ENCODE data around the gene FBXO10.
A peak's percentile ranks its signal among the peaks of the same experiment; 100 is the strongest.

Gene FBXO10

DNA sequence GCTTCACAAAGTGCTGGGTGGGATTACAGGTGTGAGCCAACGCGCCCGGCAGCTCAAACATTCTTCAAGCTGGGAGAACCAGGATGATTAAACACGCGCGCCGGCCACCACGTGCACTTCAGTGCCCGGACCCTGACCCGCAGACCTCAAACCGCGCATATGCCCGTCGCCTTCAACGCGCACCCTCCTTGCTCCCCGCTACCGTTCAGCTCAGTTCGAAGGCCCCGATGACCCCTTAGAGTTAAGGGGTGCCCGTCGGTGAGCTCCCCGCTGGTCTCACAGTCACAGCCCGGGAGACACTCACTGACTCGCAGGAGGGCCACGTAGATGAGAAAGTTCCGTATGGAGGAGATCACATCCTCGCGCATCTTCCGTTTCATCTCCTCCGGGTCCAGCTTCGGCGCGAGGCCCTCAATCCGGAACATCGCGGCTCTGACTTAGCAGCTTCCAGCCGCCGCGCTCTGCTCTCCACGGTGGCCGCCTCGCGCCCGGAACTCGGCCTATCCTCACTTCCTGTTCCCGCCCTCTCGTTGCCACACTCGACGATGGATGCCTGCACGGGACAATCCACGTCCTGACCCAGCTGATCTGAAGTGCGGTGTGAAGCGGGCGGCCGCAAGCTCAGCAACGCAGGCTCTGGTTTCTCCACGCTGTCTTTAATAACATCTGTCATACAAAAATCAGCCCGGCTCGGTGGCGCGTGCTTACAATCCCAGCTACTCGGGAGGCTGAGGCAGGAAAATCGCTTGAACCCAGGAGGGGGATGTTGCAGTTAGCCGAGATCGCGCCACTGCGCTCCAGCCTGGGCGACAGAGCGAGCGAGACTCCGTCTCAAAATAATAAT, 16.1 kb upstream of the FBXO10 start, which contains the start of gene TOMM5:
TSS of gene TOMM5 (minus strand) at position 490 of the 844 bp plus-strand sequence. CDS start at position 425, 65 bp downstream.
- peak; percentile 94 for DNase-seq

- DNase-seq, result no peak
Observed at GRCh38 chr9:37587521-37587920, 11.3 kb upstream of the FBXO10 start.

DNA sequence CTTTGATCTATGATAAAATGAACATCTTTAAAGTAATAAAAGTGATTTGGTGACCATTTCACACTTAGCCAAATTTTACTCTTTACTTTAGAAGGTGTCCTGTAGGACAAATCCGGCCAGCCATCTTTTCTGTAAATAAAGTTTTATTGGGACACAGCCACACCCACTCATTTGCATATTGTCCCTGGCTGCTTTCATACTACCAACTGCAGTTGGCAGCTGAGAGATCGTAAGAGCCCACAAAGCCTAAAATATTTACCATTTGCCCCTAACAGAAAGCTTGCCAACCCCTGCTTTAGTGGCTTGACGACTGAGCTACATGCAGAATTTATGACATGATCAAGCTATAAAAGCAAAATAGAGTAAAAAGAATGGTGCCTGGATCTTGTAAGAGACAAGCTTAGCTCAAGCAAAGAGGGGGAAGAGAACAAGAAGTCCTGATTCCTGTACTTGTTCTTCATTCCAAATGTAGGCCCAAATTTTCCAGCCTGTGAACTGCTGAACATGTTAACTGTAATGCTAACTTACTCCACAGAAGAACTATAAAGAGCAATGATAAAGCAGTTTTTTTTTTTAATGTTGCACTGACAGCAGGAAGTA, 7.4 kb upstream of the FBXO10 start:
- DNase-seq, result no peak

DNA sequence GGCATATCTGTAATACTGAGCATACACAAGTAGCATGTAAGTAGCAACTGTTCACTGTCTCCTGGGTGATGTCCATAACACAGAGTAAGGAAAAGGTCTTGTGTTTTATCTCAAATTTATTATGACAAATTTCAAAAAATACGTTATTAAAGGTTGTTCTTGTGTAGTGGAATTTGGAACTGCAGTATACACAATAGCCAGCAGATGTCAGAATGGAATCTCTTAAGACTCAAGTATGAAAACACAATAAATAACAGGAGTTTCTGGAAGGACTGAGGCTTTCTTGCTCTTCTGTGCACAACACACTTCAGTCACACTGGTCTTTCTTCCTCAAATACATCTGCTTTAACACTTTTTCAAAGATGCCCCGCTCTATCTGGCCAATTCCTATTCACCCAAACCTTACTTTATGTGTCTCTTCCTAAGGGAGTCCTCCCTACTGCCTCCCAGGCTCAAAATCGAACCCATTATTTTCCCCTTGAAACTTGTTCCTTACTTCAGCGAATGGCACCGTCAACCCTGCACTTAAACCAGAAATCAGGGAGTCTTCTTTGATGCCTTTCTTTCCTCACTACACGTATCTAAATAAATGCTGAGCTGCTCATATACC, 6.5 kb upstream of the FBXO10 start:
- peak; percentile 34 for DNase-seq

- no peak for DNase-seq
Observed at GRCh38 chr9:37575511-37575914, 667 bp downstream of the FBXO10 start.

DNA sequence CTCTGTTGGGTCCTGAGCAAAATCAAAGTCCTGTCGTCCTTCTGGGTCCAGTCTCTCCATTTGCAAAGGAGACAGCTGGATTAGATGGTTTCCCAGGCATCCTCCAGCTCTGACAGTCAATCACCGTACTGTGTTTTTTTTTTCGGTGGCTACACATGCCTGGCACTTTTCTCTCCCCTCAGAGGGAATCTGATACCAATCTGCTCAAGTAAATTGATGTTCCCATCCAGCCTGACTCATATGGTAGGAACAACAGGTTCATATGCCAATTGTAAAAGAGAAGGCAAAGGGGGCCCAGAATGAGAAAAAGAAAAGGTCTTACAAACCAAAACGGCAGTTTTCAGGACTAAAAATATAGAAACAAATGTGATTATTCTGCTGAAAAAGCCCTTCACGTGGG, 1.2 kb downstream of the FBXO10 start:
- no peak for DNase-seq

DNA sequence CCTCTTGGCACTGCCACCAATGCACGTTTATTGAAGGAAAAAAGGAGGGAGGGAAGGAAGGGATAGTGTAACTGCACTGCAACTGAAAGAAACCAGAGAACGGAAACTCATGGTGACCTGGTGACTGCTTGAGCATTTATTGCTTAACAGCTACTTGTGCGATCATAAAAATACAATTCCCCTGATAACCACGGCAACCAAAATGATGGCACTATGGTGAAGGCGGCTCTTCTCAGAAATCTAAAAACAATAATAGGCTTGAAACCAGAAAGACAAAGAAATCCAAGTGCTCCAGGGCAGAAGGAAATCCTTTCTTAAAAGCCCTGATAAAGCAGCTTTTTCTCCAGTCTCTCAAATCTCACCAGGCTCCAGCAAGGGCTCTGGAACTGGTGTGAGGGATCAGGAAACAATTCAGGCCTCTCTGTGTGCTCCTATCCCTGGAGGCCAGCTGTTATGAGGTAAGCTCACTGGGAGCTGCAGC, 1.9 kb downstream of the FBXO10 start:
- DNase-seq, result no peak

DNA sequence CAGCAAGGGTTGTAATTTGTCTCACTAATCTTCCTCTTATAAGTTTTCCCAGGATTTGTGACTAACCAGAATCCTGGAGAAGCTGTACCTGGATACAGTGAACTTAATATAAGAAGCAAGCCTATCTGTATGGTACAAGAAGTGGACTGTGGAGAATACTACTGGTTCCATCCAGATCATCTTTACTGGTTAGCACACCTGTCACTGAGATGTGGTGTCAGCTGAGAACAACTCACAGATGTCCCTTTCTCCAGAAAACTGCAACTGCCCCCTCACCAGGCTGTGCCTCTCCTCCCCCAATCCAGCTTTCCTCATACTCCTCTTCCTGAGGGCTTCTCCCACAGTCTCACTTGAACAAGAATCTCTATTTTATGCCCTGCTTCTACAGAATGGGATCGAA, 4.9 kb downstream of the FBXO10 start:
- no peak for DNase-seq

DNA sequence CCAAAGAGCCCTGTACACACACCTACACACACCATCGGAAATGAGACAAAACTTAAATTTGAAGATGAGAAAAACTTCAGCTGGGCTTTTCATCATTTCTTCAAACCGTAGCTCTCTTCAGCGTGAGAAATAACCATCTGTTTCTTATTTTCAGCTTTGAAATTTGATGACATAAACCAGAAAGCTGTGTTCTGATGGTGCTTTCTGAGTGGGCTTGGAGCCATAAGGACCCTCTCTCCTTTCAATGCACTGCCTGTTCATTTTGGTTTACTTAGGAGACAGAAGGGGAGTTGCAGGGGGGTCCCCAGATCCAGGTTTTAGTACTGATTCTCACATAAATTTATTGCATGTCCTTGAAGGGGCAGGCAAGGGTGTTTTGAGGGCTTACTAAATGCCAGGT, 9.5 kb downstream of the FBXO10 start:
- no peak for DNase-seq

DNA sequence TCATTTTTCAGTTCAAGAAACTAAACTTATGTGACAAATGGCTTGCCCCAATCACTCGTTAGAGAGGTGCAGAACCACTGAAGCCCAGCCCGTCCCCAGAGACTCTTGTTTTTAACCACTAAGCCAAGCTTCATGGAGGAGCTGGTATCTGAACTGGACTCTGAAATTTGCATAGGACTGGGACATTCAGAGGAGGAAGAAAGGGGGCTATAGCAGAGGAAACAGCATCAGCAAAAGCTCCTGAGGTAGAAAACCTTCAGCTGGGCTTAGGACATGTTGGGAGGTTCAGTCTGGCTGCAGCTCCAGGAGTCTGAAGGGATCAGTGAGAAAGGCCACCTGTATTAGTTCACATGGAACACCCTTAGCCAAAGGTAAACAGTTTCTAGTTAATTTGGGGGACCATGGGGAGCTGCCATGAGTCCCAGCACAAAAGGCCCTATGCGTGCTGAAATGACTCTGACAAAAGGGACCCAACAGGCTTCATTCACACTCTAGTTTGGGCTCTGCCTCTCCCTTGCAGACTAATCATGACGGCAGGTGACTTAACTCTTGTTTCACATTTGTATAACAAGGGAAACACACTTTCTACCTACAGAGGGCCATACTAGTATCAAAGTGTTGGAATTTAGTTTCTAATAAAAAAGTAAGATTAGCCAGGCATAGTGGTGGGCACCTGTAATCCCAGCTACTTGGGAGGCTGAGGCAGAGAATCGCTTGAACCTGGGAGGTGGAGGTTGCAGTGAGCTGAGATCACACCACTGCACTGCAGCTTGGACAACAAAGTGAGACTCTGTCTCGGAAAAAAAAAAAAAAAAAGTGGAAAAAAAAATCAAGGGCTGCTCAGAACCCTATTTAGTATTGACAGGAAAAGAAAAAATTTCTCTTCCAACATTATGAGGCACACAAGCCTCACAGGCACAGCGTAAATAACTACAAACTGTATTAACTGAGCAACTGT, 10.2 kb downstream of the FBXO10 start:
- no peak for DNase-seq

DNA sequence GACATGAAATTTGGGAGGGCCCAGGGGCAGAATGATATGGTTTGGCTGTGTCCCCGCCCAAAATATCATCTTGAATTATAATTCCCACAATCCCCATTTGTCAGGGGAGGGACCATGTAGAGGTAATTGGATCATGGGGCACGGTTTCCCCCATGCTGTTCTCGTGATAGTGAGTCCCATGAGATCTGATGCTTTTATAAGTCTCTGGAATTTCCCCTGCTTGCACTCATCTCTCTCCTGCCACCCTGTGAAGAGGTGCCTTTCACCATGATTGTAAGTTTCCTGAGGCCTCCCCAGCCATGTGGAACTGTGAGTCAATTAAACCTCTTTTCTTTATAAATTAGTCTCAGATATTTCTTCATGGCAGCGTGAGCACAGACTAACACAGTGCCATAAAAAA, 11.3 kb downstream of the FBXO10 start:
- DNase-seq, result no peak

DNA sequence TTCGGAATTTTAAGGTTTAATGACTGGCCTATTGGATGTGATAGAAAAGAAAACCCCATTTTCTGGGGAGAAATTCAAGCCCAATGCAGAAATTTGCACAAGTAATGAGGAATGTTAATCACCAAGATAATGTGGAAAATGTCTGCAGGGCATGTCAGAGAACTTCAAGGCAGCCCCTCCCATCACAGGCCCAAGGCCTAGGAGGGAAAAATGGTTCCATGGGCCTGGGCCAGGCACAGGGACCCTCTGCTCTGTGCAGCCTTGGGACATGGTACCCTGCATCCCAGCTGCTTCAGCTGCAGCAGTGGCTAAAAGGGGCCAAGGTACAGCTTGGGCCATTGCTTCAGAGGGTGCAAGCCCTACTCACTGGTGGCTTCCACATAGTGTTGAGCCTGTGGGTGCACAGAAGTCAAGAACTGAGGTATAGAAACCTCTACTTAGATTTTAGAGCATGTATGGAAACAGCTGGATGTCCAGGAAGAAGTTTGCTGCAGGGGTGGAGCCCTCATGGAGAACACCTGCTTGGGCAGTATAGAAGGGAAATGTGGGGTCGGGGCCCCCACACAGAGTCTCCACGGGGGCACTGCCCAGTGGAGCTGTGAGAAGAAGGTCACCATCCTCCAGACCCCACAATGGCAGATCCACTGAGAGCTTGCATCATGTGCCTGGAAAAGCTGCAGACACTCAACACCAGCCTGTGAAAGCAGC, 12.2 kb downstream of the FBXO10 start:
- DNase-seq, result no peak

GRCh38 chr9:37562826-37563225, 13.4 kb downstream of the FBXO10 start:
- DNase-seq, result no peak

- no peak for DNase-seq
Observed at GRCh38 chr9:37561682-37562081, 14.5 kb downstream of the FBXO10 start.

GRCh38 chr9:37559855-37560592, 16.2 kb downstream of the FBXO10 start:
- DNase-seq, result no peak

- DNase-seq, result no peak
Observed at GRCh38 chr9:37559125-37559524, 17.1 kb downstream of the FBXO10 start.

DNA sequence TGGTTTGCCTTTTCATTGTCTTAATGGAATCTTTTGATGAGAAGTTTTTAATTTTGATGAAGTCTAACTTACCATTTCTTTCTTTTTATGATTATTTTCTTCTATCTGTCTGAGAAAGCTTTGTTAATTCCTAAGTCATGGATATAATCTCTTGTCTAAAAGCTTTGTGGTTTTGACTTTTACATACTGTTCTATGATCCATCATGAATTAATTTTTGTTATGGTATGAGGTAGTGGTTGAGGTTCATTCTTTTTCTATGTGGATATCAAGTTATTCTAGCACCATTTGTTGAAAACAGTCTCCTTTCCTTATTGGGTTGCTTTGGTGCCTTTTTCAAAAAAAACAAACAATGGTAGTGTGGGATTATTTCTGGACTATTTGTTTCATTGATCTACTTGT, 20.4 kb downstream of the FBXO10 start:
- no peak for DNase-seq

DNA sequence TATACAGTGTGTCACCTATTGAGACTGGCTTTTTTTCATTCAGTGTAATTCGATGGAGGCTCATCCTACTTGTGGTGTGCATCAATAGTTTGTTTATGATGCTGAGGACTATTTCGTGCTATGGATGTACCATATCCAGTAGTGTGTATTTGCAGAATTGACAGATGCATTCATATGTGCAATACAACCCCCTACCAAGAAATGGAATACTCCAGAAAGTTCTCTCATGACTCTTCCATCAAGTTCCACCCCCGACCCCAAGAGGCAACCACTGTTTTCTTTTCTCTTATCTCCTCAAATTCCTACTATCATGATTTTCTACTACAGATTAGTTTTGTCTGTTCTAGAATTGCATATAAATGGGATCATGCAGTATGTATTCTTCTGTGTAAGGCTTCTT, 21.9 kb downstream of the FBXO10 start:
- no peak for DNase-seq

DNA sequence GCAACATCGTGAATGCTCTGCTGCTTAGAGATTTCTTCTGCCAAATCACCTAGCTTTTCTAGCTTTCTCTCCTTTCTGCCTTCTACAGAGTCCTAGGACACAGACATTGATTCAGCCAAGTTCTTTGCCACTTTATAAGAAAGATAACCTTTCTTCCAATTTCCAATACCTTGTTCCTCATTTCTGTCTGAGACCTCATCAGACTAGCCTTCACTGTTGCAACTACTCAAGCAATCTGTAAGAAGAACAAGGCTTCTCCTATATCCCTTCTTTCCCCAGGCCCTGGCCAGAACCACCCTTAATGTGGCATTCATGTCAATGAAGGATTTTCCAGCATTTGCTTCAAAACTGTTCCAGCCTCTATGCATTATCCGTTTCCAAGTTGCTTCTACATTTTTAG, 24.3 kb downstream of the FBXO10 start:
- no peak for DNase-seq

DNA sequence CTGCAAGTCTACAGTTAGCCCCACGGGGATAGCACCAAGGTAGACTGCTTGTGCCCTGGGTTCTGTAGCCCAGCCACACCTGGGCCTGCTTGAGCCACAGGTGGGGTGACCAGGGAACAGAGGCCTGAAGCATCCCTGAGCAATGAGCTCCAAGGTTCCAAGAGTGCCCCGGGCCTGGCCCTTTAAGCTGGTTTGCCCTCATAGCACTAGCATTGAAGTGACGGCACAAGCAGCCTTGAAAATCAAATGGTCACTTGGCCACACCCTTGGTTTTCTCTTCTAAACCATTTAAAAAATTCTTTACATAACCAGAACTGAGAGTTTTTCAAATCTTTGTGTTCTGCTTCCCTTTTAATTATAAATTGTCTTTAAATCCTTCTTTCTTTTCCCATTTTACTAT, 24.7 kb downstream of the FBXO10 start:
- DNase-seq, result no peak

GRCh38 chr9:37550781-37551180, 25.4 kb downstream of the FBXO10 start:
- DNase-seq, result no peak
